ENCODE data around the gene OSBPL10.

DNA sequence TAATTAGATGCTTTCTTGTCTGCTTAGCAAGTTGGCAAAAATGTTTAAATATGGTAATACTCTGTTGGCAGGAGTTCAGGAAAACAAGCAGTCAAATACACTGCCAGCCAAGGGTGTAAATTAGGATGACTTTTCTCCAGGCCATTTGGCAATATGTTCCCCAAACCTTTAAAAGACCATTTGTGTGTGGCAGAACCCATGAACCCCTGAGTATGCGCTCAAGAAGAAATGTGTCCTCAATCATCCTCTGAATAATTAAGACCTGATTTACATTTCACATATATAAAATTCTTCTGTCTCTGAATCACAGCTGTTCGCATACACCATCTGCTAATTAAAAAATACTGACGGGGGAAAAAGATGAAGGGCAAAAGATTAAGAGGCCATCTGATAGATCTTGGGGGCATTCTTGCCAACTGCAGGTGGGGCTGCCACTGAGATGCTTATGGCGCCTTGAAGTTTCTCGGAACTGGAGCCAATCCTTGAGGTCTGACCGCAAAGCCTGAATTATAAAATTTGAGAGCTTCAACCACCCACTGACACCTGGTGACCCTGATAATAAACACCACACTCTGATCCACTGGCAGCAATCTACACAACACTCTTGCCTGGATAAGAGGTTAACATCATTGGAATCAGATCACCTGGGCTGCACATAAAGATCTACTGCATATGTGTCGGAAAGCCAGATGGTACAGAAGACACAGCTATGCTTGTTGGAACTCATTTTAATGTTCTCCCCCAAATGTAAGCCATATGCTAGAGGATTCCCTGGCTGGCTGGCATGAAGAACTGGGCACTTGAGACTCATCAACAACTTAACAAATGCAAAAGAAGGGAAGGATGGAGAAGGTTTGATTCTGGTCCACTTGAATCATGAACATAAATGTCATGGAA is 190.6 kb downstream of the OSBPL10 start:
- no peak for TF ChIP-seq CTCF (IDR thresholded peaks at IDR 0.05; ENCODE audit: low read depth, low read length)
- TF ChIP-seq EZH2phosphoT487 (IDR thresholded peaks at IDR 0.05; ENCODE audit: low read depth): no peak
